Measurements from ENCODE around the gene RPL22.

Gene RPL22

DNA sequence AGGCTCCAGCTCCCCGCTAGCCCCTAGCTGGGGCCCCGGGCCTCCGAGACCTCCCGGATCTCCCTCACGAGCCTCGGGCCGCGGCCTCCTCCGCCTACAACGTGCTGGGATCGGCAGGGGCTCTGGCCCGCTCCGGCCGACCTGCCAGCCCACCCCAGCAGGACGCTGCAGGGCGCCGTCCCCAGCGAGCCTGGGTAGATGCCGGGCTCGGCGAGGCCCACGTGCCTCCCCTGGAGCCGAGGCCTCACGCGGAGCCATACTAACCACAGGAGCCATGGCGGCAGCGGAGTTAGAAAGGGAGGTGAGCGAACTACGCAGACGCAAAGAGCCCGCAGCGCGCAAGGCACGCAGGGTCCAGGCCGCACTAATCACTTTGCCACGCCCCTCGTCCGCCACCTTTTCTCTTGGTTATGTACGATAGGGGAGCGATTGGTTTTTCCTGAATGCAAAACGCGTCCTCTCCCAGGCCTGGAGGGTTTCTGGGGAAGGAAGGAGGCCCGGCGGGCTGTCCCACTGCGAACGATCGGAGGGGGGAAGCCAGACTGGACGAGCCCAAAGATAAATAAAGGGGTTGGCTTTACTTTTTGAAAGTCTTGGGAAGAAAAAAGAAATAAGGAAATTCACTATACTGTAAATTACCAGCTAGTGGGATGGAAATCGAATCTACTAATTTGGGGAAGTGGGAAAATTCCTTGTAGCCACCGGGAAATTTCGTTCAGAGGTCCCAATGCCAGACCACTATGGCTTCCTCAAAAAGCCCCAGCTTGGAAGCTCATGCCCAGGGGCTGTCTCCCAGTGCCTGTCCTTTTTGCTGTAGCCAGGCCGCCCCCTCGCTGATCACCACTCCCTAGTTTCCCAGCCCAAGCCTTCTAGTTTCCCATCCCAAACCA, at the start of gene RPL22:
RPL22 (minus strand) TSS at position 298 of the 890 bp plus-strand sequence; CDS start at position 276, 22 bp downstream.
- peak; percentile 97 for DNase-seq

DNA sequence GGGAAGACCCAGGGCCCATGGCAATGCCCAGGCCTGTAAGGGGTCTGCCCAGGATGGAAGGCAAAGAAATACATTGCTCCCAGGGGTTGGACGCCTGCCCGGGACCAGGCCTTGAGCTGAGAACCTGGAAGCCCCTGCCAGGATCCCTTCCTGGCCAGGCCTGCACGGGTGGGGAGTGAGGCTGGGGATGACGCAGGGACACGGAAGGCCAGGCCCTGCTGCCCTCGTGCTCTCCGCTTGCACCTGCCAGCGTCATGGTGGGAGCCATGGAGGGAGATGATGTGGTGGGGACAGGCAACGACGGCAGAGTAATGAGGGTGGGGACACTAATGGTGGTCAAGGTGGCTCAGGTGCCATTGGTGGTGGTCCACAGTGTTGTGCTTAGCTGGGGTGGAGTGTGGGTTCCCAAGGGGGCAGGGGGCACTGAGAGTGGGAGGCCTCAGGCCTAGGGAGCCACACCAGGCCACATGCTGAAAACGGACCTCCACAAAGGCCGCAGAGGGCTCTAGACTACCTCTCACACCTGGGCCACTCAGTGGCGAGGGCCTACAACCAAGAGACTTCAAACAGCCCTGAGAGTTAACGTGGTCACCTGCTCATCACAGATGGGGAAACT, 48.9 kb upstream of the RPL22 start:
- no peak for DNase-seq

DNA sequence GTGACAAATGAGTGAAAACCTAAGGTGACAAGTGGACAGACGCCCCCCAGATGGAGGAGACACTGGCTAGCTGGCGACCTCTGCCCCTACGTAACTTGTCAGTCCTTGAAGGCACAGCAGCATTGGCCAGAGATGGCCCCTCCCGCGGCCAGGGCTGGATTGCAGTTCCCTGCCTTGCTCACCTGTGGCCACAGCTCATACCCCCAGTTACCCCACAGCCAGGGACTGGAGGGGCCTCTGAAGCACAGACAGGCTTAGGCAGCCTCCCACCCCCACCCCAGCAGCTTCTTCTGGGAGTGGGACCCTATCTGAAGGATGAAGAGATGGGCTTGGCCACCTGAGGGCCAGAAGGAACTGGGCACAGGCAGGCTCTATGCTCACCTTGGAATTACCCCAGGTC, 48.3 kb upstream of the RPL22 start:
- no peak for DNase-seq

DNA sequence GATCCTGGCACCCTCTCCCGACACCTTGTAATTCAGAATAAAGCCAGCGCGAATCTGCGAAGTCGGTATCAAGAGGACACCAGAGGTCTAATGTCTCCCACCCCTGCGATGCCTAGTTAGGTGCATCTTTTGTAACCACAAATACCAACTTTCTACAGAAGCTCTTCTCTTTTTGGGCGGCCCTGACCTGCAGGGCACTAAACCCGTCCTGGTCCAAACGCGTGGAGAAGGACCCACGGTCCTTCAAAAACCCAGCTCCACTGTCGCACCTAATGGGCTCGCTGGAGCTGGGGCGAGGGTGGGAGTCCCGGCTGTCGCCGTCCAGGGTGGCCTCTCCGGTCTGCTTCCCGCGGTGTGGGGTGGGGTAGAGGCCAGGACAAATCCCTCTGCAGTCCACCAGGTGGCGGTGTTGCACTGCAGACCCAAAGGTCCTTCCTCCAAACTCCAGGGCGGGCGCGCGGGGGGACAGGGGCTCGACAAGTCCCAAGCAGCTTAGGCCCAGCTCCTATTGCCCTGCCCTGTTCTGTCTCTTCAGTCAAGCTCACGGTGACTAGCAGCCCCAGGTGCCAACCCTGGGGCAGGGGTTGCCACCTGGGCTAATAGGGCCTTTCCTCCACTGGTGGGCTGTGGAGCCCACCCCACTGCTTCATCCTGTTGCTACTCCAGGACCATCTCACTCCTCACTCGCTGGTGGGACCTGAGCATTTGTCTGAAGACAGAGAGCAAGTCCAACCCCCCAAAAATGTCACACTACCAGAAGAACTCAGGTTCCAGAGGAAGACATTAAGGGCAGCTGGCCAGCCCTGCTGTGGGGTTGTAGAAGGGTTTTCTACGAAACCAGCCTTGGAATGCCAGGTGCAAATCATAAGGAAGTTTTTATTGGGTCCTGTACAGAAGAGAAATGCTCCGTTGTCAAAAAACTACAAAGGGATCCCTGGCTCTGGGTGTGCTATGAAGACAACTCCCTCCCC, 47.4 kb upstream of the RPL22 start:
- DNase-seq = peak; percentile 10

DNA sequence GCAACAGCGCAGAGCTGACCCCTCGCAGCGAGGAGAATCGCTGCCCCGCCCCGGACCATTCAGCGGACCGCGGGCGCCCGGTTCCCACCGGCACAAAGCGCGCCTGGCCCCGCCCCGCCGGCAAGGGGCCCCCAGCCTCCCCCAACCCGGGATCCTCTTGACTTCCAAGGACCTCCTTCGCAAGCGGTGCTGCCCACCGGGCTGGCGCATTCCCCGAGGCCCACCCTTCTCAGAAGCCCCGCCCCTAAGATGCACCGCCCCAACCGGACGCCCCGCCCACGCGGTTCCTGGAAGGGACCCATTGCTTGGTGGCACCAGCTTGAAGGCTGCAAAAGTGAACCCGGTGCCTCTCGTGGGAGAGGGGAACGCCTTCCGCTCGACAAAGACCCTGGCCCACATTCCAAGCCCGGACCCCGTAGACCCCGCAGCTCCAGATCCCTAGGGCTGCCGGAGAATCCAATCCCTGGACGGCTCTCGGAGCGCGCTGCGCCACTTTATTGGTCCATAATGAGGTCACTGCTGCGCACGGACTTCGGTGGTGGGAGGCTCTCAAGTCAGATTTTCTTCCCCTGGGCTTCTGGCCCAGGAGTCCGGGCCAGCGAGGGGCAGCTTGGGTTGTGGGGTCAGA, 46.6 kb upstream of the RPL22 start:
- DNase-seq = no peak

DNA sequence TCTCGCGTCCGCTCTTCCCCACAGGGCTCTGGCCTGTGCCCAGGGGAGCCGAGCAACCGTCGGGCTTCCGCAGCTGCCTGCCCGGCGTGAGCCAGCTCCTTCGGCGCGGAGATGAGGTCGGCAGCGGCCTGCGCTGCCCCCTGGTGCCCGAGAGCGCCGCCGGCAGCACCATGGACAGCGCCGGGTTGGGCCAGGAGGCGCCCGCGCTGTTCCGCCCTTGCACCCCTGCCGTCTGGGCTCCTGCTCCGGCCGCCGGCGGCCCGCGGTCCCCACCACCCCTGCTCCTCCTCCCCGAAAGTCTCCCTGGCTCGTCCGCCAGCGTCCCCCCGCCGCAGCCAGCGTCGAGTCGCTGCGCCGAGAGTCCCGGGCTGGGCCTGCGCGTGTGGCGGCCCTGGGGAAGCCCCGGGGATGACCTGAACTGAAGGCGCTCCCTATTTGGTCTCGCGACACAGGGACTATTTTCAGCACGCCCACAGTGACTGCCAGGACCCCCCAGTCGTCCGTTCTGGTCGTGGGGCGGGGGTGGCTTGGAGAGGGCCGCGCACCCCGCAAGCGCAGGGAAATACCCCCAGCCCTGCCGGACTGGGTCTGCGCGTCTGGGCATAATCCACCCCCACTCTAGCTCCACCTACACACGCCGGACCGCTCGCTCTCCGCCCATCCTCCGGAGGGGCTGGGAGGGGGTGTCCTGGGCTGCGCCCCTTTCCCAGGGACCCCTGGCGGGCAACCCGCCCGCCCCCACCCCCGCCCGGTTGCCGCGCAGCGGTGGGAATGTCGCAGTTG, 45.9 kb upstream of the RPL22 start:
- peak; percentile 54 for DNase-seq

DNA sequence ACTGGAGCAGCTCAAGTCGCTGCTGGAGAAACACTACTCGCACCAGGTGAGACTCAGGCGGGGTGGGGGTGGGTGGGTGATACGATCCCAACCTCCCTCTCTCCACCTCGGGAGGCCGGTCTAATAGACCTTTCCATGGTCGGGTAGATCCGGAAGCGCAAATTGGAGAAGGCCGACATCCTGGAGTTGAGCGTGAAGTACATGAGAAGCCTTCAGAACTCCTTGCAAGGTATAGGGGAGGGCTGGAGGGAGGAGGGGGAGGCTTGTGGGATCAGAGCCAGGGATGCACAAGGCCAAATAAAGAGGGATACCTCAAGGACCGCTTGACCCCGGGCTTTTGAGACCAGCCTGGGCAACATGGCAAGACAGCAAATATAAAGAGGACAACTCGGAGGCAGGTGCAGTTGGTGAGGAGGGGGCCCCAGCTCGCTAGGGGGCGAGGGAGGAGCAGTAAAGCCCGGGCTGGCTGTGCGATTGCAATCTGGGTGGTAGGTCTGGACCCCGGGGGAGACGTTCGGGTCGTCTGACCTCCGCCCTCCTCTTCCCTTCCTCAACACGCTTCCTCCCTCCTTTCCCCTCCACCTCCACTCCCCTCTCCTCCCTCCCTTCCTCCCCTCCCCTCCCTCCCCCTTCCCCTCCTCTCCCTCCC, 45.1 kb upstream of the RPL22 start:
- DNase-seq = no peak

DNA sequence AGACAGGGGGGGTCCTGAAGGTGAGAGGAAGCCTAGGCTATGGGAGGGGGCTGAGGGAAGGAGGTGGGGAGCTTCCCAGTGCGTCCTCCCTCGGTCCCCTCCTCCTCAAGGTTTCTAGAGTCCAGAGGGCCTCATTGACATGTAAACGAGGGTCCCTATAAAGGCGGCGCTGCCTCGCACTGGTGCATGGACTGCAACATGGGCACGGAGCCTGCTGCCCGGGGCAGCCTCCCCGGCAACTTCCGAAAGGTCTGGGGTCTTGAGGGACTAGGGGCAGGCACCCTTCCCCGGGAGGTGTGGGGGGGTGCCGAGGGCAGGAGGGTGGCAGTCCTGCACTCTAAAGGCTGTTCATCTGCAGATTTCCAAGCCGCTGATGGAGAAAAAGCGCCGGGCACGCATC, 44.6 kb upstream of the RPL22 start, which contains the start of gene HES3:
HES3 (plus strand) TSS at position 187 of the 400 bp plus-strand sequence; CDS start at position 374, 187 bp downstream.
- DNase-seq = no peak

DNA sequence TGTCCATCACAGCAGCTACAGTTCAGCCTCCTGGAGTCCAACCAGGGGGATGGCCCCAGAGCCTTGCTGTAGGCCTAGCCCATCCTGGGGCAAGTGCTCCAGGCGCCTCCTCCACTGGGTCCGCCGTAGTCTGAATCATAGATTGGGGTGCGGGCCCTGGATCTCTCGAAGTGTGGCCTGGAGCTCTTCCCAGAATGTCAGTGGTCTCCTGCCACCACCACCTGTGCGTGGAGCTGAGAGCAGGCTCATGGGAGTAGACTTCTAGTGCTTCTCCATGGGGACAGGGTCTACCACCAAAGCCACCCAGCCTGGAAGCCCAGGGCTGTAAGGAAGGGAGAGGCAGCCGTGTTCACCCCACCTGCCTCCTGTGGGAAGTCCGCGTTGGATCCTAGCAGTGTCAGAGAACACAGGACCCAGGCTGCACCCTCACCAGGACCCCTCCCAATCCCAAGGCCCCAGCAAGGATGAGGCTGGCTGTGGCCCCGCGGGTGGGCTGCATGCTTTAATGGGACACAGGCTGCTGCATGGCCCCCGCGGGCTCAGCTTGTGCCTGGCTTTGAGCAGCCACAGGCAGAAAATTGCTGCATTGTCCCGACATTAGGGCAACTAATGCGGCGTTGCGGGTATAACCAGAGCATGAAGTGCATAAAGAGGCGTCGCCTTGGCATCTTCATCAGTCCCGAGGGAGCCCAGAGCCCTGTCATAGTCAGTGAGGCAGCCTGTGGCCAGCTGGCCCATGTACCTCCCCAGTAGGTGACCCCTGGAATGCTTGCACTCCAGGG, 43.8 kb upstream of the RPL22 start:
- DNase-seq = no peak

DNA sequence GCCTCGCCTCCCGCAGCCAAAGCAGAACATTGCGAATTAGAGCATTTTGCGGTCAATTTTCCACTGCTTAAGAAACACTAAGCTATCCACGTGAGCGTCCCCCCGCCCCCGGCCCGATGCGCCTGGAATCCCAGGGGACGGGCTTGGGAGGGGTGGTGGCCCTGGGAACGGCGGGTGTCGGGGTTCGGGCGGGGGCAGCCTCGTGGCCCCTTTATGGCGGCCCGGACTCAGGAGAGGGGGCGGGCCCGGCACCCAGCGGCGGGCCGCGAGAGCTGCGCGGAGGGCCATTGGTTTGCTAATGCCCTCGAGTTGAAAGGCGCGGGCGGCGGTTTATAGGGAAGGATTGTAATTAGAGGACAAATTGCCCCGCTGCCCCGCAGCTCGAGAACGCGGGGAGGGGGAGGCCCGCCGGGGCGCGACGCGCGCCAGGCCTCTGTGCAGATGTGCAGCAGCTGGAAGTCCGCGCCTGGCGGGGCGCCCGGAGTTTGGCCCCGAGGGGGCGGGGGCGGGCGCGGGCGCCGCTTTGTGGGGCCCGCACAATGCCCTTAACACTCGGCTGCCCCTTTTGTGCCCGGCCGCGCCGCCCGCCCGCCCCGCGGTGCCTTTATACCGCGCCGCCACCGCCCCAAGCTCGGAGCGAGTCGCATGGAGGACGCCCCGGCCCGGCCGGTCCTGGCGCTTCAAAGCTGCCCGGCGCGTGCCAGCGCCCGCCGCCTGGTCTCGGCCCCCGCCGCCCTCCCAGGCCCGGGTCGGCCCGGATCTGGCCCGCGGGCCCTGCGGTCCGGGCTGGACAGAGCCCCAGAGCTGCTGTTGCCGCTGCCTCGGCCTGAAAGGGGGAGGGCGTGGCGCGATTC, 42.7 kb upstream of the RPL22 start:
- no peak for DNase-seq

DNA sequence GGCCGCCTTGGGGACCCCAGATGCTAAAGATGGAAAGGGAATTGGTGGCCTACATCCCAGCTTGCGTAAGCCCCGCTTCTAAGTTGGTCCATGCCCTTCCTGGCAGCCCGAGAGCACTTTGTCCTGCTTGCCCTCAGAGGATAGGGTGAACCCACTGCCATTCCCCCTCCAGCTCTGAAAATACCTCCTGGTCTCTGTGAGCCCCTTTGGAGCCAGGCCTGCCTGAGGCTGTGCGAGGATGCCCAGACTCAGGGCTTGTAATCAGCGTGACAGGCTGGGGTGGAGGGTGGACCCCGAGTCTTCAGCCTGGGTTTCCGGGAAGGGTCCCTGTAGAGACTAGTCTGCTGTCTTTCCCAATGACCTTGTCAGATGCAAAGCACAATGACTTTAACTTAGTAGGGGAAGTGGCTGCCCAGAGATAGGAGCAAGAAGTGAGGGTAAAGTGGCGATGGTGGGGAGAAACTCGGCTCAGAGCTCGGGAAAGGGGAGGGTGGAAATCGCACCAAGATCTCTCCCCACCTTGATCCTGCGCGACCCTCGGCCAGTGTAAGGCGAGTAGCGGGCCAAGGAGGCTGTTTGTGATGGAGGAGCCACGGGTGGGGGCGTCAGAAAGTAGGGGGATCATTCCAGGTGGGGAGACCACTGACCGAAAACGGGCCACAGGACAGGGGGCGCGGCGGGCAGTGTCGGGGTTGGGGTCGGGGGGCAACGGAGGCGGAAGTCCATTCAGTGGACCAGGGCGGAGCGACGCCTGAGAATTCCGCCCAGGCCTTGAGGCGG, 41.9 kb upstream of the RPL22 start:
- no peak for DNase-seq

DNA sequence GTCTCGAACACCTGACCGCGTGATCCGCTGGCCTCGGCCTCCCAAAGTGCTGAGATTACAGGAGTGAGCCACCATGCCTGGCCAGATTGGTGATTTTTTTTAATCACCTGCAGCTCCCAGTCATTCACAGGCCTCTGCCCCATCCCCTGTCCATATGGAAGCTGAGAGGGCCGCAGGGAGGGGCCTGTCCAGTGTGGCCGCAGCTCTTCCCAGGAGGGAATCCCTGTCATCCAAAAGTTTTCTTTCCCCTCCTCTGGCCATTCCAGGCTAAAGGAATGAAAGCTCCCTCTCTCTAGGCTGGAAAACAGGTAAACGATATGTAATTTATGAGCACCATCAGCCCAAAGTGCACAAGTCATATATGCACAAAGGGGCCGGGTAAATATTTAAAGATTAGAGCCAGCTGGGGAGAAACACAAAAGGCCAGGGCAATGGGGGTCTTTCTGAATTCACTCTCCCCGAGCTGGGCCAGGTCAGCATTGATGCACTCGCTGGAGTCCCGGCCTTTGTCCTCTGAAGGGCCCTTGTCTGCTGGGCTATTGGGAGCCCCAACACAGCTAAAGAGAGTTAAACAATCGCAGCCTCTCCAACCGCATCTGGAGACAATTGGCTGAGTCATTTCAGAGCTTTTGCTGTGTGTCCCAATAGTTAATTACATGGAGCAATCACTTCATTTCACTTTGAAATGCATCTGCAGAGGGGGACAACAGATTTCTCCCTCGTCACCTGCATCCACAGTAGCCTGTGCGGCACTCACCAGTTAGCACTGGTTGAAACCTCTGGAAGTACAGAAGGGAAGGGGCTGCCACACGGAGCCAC, 40.8 kb upstream of the RPL22 start:
- no peak for DNase-seq

DNA sequence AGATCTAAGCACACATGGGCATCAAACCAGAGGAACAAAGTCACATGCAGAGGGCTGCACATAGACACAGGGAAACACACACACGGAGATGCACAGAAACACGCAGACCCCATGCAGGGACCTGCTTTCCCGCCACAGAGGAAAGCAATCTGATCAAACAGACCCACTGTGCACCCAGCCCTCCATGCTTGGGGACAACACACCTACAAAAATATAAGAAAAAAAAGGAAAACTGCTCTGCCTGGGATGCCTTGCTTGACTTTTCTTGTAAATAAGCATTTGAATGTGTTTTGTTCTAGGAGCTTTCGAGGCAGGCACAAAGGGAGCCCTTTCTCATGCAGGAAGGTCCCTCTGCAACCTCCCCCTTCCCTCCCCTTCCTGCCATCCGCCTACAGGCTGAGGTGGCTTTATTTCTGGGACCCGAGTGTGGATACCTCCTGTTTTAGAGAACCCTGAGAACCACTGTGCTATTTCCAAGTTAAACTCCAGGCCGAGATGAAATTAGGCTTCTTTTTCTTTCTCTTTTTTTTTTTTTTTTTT, 39.9 kb upstream of the RPL22 start:
- no peak for DNase-seq

DNA sequence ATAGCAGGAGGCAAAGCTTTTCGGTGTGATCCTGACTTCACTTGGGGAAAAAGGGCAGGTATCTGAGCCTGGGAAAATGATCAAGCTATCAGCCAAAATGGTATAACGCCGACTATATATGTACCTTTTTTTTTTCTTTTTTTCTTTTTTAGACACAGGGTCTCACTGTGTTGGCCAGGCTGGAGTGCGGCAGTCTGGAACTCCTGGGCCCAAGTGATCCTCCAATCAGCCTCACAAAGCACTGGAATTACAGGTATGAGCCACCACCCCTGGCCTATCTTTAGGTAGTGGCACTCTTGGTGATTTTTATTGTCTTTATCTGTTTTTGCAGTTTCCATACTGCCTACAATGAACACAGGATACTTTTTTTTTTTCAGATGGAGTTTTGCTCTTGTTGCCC, 37.7 kb upstream of the RPL22 start:
- no peak for DNase-seq

DNA sequence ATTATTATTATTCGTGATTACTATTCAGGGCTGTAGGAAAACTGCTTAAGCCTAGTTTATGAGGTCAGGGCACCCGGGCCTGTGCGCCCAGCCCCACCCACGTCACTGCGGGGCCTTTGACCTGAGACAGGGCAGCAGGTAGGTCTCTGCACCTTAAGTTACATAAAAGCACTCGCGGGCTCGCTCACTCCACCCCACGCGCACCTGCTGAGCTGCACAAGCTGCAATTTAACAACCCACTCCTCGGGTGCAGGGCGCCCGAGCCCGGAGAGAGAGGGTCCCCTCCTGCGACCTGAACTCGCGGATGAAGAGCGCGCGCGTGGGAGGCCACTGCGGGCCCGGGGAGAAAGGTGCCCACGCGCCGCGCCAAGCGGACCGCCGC, 35.9 kb upstream of the RPL22 start:
- no peak for DNase-seq

DNA sequence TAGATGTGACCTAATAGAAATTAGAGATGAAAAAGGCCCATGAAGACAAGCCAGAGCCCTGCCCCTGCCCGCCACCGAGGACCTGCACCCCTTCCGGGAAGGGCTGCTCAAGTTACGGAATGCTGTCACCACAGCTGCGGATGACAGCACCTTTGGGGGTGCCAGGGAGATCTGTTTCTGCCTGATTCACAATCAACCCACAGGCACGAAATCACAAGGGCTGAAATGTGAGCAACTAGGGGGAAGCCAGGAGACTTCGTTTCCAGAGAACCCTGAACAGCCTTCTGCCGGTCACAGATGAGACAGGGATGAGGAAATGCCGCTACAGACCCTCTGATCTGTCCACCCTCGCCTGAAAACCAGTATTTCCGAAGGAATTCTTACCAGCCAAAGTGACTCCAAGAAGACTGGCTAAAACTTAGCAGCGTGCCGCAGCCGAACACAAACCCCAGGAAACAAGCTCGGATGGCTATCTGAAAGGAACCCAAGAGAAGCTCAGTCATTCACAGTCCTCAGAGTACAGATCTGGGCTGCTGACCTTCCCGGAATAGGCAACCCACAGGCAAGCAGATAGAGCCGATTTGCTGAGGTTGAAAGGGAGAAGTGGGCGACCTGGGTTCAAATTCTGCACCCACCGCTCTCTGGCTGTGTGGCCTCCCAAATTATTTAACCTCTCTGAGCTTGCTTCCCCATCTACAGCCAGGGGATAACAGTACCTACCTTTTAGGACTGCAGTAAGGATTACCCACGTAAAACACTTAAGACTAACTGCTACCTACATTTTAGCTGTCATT, 35.3 kb upstream of the RPL22 start:
- no peak for DNase-seq

DNA sequence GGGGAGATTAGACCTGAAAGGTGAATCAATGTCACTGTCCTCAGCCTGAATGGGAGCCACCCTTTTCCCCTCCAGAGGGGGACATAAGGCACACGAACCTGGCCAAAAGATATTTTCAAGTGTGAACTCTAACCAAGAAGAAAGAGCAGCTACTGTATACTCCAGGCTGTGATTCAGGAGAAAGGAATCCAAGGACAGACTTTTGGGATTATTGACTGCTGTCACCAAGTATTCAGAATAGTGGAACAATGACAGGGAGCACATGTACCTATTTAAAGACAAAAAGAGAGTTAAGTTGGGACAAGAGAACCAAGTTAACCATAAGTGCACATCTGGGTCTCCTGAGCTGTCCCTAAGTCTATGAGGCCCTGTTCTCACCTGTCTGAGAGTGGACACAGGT, 34.0 kb upstream of the RPL22 start:
- DNase-seq = no peak
